DND-41 (cell line): ENCODE measurements around the gene IL20RA.

Experiments
- ATAC-seq: fragments of 200-7000 bp; cut with Tn5 transposase; 3 replicates; pipeline ENCODE4 v1.9.1; 2021; ENCODE audit warnings: low read depth; ENCODE audit not compliant: insufficient read depth
- DNase-seq: peaks from one replicate; pipeline ENCODE4 v3.0.0-alpha.2; 2020
- H2AFZ ChIP-seq: 2 replicates; pipeline ENCODE4 v1.6.0; 2012; ENCODE audit warnings: low read depth, low read length
- H3K27ac ChIP-seq: 2 replicates; pipeline ENCODE4 v1.5.1; 2012; ENCODE audit warnings: low read length, inconsistent platforms
- H3K27me3 ChIP-seq: fragments of 200-600 bp; sonication (generic); 2 replicates; pipeline ENCODE4 v1.6.0; 2012; ENCODE audit warnings: low read length, mild to moderate bottlenecking, inconsistent platforms; ENCODE audit not compliant: insufficient read depth, poor library complexity
- H3K36me3 ChIP-seq: 2 replicates; pipeline ENCODE4 v1.5.1; 2012; ENCODE audit warnings: low read length, inconsistent platforms; ENCODE audit not compliant: insufficient read depth
- H3K4me1 ChIP-seq: 2 replicates; pipeline ENCODE4 v1.5.1; 2012; ENCODE audit warnings: mild to moderate bottlenecking, low read length; ENCODE audit not compliant: insufficient read depth
- H3K4me2 ChIP-seq: 2 replicates; pipeline ENCODE4 v1.6.0; 2012; ENCODE audit warnings: mild to moderate bottlenecking, moderate library complexity, low read length, inconsistent platforms; ENCODE audit not compliant: insufficient read depth
- H3K4me3 ChIP-seq, 2 experiments: fragments of 200-600 bp in 1 of 2; shearing (Covaris generic) in 1 of 2; 2 replicates each; pipeline ENCODE4 v1.5.1; 2012 to 2016; ENCODE audit warnings: inconsistent platforms in 2 of 2, low read length in 2 of 2, mild to moderate bottlenecking in 2 of 2, low read depth in 1 of 2, moderate library complexity in 1 of 2
- H3K79me2 ChIP-seq: 2 replicates; pipeline ENCODE4 v1.6.0; 2012; ENCODE audit warnings: low read length, inconsistent platforms; ENCODE audit not compliant: insufficient read depth
- H3K9ac ChIP-seq: 2 replicates; pipeline ENCODE4 v1.6.0; 2012; ENCODE audit warnings: low read depth, mild to moderate bottlenecking, inconsistent platforms, low read length, moderate library complexity
- H3K9me3 ChIP-seq: 2 replicates; pipeline ENCODE4 v1.5.1; 2012; ENCODE audit warnings: low read length, moderate library complexity, mild to moderate bottlenecking, inconsistent platforms; ENCODE audit not compliant: insufficient read depth, severe bottlenecking
- H4K20me1 ChIP-seq: 2 replicates; pipeline ENCODE4 v1.6.0; 2012; ENCODE audit warnings: low read length; ENCODE audit not compliant: insufficient read depth
- EZH2 ChIP-seq: IDR thresholded peaks from 3 replicates; pipeline ENCODE4 v1.6.1; 2012; ENCODE audit warnings: borderline replicate concordance, low read depth, mild to moderate bottlenecking, moderate library complexity, low read length, inconsistent platforms; ENCODE audit not compliant: severe bottlenecking
- TF ChIP-seq, protein P1 (sequence below): IDR thresholded peaks from 2 replicates; pipeline ENCODE4 v1.5.1; 2012; ENCODE audit warnings: borderline replicate concordance, low read length, moderate library complexity, mild to moderate bottlenecking; ENCODE audit not compliant: poor library complexity, severe bottlenecking; ENCODE audit errors: extremely low read depth

IL20RA gene

DNA sequence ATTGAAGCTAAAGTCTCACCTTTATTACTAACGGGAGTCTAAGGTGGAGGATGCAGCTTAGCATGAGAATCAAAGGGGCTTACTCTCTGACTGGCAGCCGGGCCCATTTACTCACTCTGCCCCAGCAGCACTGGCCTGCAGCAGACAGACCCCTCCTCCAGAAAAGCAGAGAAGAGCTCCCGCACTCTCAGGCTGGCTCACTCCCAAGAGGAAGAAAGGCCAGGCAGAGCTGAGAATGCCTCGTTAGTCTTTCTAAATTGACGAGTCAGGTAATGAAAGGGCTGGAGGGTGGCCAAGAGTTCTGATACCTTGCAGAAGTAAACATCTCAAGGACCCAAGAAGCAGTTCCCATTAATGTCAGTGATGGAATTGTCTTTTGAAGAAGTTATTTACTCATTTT, 44.5 kb upstream of the IL20RA start:
- DNase-seq (no peak), ATAC-seq (no peak)
- H4K20me1 ChIP-seq: no peaks in the 10 kb centered on the region
- H3K4me2 ChIP-seq: no peak overlapping the region
- H2AFZ ChIP-seq: no peak overlapping the region
- no peak overlapping the region for H3K4me3 ChIP-seq
- H3K27ac ChIP-seq: no peak overlapping the region
- TF ChIP-seq EZH2: no peak
- TF ChIP-seq, protein P1, sequence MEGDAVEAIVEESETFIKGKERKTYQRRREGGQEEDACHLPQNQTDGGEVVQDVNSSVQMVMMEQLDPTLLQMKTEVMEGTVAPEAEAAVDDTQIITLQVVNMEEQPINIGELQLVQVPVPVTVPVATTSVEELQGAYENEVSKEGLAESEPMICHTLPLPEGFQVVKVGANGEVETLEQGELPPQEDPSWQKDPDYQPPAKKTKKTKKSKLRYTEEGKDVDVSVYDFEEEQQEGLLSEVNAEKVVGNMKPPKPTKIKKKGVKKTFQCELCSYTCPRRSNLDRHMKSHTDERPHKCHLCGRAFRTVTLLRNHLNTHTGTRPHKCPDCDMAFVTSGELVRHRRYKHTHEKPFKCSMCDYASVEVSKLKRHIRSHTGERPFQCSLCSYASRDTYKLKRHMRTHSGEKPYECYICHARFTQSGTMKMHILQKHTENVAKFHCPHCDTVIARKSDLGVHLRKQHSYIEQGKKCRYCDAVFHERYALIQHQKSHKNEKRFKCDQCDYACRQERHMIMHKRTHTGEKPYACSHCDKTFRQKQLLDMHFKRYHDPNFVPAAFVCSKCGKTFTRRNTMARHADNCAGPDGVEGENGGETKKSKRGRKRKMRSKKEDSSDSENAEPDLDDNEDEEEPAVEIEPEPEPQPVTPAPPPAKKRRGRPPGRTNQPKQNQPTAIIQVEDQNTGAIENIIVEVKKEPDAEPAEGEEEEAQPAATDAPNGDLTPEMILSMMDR: no peak
- no peaks in the 10 kb centered on the region for H3K79me2 ChIP-seq
- no peak overlapping the region for H3K9ac ChIP-seq
- peaks cover 9% of the 10 kb centered on the region for H3K4me1 ChIP-seq
- H3K9me3 ChIP-seq: no peaks in the 10 kb centered on the region
- H3K36me3 ChIP-seq: no peaks in the 10 kb centered on the region
- H3K27me3 ChIP-seq: no peaks in the 10 kb centered on the region

DNA sequence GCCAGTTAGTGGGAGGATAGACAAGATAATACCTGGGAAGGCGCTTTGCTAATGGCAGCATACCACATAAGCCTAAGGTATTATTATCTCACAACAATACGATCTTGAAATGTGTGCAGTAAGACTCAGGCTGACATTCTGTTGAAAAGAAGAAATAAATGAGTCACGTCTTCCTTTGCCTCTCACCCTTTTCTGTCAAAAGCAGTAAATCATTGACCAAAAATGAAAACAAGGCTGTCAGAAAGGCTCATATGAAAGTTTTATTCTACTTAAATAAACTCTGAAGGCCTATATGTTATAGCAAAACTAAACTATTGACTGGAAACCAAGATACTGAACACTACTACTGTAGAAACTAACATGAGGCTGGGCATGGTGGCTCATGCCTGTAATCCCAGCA, 43.1 kb upstream of the IL20RA start:
- no peak overlapping the region for H3K9ac ChIP-seq
- H3K9me3 ChIP-seq: no peaks in the 10 kb centered on the region
- no peak overlapping the region for H3K4me2 ChIP-seq
- no peak overlapping the region for H3K27ac ChIP-seq
- ATAC-seq (no peak), DNase-seq (no peak)
- no peaks in the 10 kb centered on the region for H3K27me3 ChIP-seq
- no peaks in the 10 kb centered on the region for H3K79me2 ChIP-seq
- H3K4me1 ChIP-seq: no peaks in the 10 kb centered on the region
- no peaks in the 10 kb centered on the region for H3K36me3 ChIP-seq
- no peaks in the 10 kb centered on the region for H4K20me1 ChIP-seq
- H2AFZ ChIP-seq: no peak overlapping the region
- TF ChIP-seq, protein P1: no peak
- no peak for TF ChIP-seq EZH2
- H3K4me3 ChIP-seq: no peak overlapping the region

DNA sequence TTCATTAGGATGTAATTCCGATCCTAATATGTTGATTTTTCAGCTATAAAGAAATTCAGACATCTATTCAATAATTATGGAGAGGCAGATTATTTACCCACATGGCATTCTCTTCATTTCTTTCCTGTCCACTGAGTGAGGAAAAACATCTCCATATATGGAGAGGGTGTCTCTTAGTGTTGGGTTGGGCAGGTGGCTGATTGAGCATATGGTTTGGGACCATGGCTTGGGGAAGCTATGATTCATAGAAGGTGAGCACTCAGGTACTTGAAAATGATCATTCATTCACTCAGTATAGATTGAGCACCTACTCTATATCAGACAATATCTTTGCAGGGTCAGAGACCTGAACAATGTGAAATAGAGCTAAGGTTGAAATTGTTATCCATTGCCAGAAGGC, 41.3 kb upstream of the IL20RA start:
- H3K27me3 ChIP-seq: no peaks in the 10 kb centered on the region
- H3K4me1 ChIP-seq: no peaks in the 10 kb centered on the region
- no peak for TF ChIP-seq EZH2
- no peak overlapping the region for H3K27ac ChIP-seq
- no peak overlapping the region for H3K4me2 ChIP-seq
- H2AFZ ChIP-seq: no peak overlapping the region
- no peaks in the 10 kb centered on the region for H3K9me3 ChIP-seq
- H3K79me2 ChIP-seq: no peaks in the 10 kb centered on the region
- H3K4me3 ChIP-seq: no peak overlapping the region
- DNase-seq (no peak), ATAC-seq (no peak)
- no peak overlapping the region for H3K9ac ChIP-seq
- no peaks in the 10 kb centered on the region for H3K36me3 ChIP-seq
- H4K20me1 ChIP-seq: no peaks in the 10 kb centered on the region

DNA sequence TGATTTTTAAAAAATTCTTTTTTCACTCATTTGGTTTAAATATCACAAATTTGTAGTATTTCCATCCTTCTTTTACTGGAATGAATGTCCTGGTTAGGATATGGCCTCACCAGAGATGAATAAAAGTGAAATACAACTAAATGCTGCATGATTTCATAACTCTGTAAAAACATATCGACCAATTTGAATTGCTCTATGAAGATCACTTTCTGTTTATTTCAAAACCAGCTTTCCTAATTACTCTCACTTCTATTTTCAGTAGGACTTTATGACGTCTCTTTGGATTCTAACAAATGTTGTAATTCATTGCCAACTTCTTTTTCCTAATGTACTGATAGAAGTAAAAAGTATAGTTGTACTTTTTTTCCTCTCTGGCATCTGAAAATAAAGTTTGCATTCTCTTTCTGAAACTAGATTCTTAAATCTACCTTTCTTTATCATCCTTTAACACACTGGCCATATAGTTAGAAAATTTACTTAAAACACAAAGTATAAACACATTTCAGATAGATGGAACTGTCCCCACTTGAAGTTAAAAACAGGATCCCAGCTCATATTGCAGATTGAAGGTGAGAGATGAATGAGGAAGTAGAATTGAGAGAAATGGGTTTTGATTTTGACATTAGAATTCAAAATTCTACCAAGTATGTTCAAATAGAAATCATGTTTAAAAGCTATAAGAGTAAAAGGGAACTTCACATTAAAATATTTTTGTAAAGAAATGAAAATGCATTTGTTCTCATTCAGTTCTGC, 40.3 kb upstream of the IL20RA start:
- Histone ChIP-seq H3K36me3 (no peaks in the 10 kb centered on the region), H2AFZ (no peak overlapping the region), H3K9ac (no peak overlapping the region), H3K79me2 (no peaks in the 10 kb centered on the region), H3K4me2 (no peak overlapping the region), H3K4me3 (no peak overlapping the region), H4K20me1 (no peaks in the 10 kb centered on the region), H3K4me1 (no peaks in the 10 kb centered on the region), H3K27me3 (no peaks in the 10 kb centered on the region), H3K9me3 (no peaks in the 10 kb centered on the region), H3K27ac (no peak overlapping the region)
- no peak for ATAC-seq
- no peak for DNase-seq
- TF ChIP-seq, protein P1: no peak
- TF ChIP-seq EZH2: no peak
